Ovary (tissue), 9 donors: ENCODE data around the gene CYP4F2. TPM values are rescaled to one million over a fixed set of nuclear protein-coding genes. Genes with fewer than 3 reads are reported as not detected.
"Not testable (repeated sequence)": the region's sequence is repeated elsewhere in the genome, so short reads cannot be mapped to it uniquely, and the experiment has no call there.

Experiments used
- DNase-seq, 5 donors: peaks; one replicate each; pipeline ENCODE4 v3.0.0-alpha.2; 2019 to 2020
- H3K27ac ChIP-seq, 2 donors: fragments of 200-600 bp; one replicate each; pipeline versions ENCODE4 v1.5.1 to v1.8.0; 2019 to 2022
- H3K27me3 ChIP-seq: fragments of 200-600 bp; one replicate; pipeline ENCODE4 v1.8.0; 2022
- H3K36me3 ChIP-seq: fragments of 200-600 bp; sonication (generic); one replicate; pipeline ENCODE4 v1.5.1; 2019
- H3K4me1 ChIP-seq: one replicate; pipeline ENCODE4 v1.8.1; 2013; ENCODE audit warnings: mild to moderate bottlenecking, moderate library complexity; ENCODE audit not compliant: insufficient read depth
- H3K4me3 ChIP-seq: fragments of 200-600 bp; sonication (generic); one replicate; pipeline ENCODE4 v1.5.1; 2017
- H3K9me3 ChIP-seq, 2 donors: fragments of 200-600 bp in 1 of 2; sonication (generic) in 1 of 2; one replicate each; pipeline versions ENCODE4 v1.5.1 to v1.8.1; 2013 to 2019; ENCODE audit warnings: mild to moderate bottlenecking in 1 of 2, moderate library complexity in 1 of 2
- CTCF ChIP-seq, 3 donors: fragments of 450-650 bp in 2 of 3; fragments of 200-600 bp in 1 of 3; IDR thresholded peaks; one replicate each; pipeline versions ENCODE4 v1.5.1 to v1.8.0; 2016 to 2022; ENCODE audit warnings: antibody characterized with exemption in 3 of 3, mild to moderate bottlenecking in 1 of 3
- EP300 ChIP-seq: sonication (generic); formaldehyde crosslinking; IDR thresholded peaks from one replicate; pipeline ENCODE4 v1.6.1; 2017; ENCODE audit warnings: antibody characterized with exemption
- POLR2A ChIP-seq: fragments of 450-650 bp; IDR thresholded peaks from one replicate; pipeline ENCODE4 v1.6.1; 2017; ENCODE audit warnings: antibody characterized with exemption, mild to moderate bottlenecking, moderate library complexity
- WGBS, 3 donors: extraction: QIAGEN DNeasy Blood & Tissue Kit in 1 of 3; methylation state at CpG; one replicate each; pipeline versions ENCODE4 v1.1.5 to v1.1.7; 2013 to 2017; 5-methylcytosine and 5-hydroxymethylcytosine counted together
- intact Hi-C, 4 donors: fragments of 100-400 bp; cut with DNase I; formaldehyde crosslinking; loops; one replicate each; pipeline versions ENCODE4 v1.11.0 to v1.15.1; 2022 to 2023
- polyA plus RNA-seq, 2 donors: library from polyadenylated mRNA; stranded (reverse); fragments of 200-250 nt in 1 of 2; fragments of 350-450 nt in 1 of 2; fragmentation: Illumina TruSeq in 1 of 2; extraction: RNeasy Lipid Tissue Mini Kit (QIAGEN cat#74804) in 1 of 2; gene quantifications; one replicate each; pipeline ENCODE4 v1.2.3, GENCODE V29; 2013 to 2014
- total RNA-seq, 7 donors: library from RNA; depleted of rRNA in 2 of 7; stranded (reverse); fragments of >200 nt in 2 of 7; fragmentation: NEBNext Ultra II Directional in 3 of 7; extraction: Animal tissue kit (Norgen Biotek cat#: 25700) in 3 of 7; gene quantifications; one replicate each; pipeline versions ENCODE4 v1.1.0 to v1.2.4, GENCODE V29; 2016 to 2023
- donor health status: DM: no; HTN: no; CAD: no; lungs with moderate emphysema.
- donor health status: DM: no; HTN: no; CAD: no.
- donor health status: Bipolar disorder and iron deficiency.
- donor health status: DM: yes; HTN: yes; CAD: no.
- donor health status: DM: no; HTN: no; CAD: no.
- donor health status: DM: yes; HTN: yes; CAD: no.

Gene CYP4F2
- total and polyA plus RNA-seq, 9 donors: 0.75 to 1.1 TPM; not detected in 7

- intact Hi-C loops: no loop called here
- Histone ChIP-seq H3K36me3 (no peaks in the 10 kb centered on the region), H3K9me3 (no peaks in the 10 kb centered on the region), H3K4me3 (no peak overlapping the region), H3K27ac (no peak overlapping the region), H3K4me1 (no peaks in the 10 kb centered on the region), H3K27me3 (no peaks in the 10 kb centered on the region)
- no peak for TF ChIP-seq POLR2A
- no peak for TF ChIP-seq EP300
- no peak for TF ChIP-seq CTCF (IDR thresholded peaks at IDR 0.05)
- no peak for DNase-seq
Observed at GRCh38 chr19:15905026-15905425, 7.2 kb upstream of the CYP4F2 start.

DNA sequence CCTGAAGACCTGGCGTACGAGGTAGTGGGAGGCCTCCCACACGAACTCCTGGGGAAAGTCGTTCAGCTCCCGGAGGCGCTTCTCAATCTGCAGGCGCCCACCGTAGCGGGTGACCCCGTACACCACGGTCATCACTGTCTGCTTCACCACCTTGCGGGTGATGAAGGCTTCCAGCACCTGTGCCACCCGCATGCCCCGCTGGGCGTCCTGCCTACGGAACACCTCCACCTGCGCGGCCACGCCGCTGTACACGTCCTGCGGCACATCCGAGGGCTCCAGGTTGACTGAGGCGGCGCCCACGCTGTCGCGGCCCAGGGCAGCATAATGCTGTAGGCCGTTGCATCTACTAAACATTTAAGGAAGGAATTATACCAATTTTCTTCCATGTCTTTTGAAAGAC lies 5.0 kb upstream of the CYP4F2 start:
- H3K9me3 ChIP-seq, DNase-seq, H3K36me3 ChIP-seq, H3K4me1 ChIP-seq, H3K27ac ChIP-seq, intact Hi-C loops, H3K27me3 ChIP-seq, H3K4me3 ChIP-seq: not testable (repeated sequence)
- 88 to 91% (median 91%) methylated on average over 24 to 29 of the region's 29 CpGs for WGBS, 3 donors

DNA sequence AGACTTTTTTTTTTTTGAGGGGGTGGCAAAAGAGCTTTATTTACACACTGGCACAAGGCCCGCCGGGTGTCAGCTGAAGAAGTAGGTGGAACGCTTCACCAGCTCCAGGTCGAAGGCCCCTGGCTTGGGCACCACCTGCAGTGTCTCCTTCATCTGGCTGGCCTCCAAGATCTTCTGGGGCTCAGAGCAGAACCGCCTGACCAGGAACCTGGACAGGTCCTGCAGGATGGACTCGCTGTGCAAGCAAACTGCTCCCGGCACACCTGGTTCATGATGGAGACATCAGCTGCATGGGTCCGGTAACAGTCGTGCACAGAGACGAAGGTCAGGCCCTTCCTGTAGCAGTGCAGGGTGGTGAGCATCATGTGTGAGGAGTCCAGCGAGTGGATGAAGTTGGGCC lies 4.4 kb upstream of the CYP4F2 start:
- Histone ChIP-seq H3K4me1 (no peaks in the 10 kb centered on the region), H3K36me3 (no peaks in the 10 kb centered on the region), H3K27ac (no peak overlapping the region), H3K27me3 (no peaks in the 10 kb centered on the region), H3K9me3 (no peaks in the 10 kb centered on the region), H3K4me3 (no peak overlapping the region)
- DNase-seq: no peak
- 82 to 87% (median 84%) methylated on average over 11 of the region's 11 CpGs for WGBS, 3 donors
- TF ChIP-seq POLR2A: no peak
- TF ChIP-seq CTCF (IDR thresholded peaks at IDR 0.05): no peak
- TF ChIP-seq EP300: no peak
- intact Hi-C loops: no loop called here

- Histone ChIP-seq H3K4me3 (no peak overlapping the region), H3K9me3 (no peaks in the 10 kb centered on the region), H3K4me1 (no peaks in the 10 kb centered on the region), H3K27me3 (no peaks in the 10 kb centered on the region), H3K27ac (no peak overlapping the region), H3K36me3 (no peaks in the 10 kb centered on the region)
- no peak for DNase-seq
- intact Hi-C loops: no loop called here
- WGBS, 3 donors: 68 to 76% (median 74%) methylated on average over 11 of the region's 11 CpGs
- no peak for TF ChIP-seq CTCF (IDR thresholded peaks at IDR 0.05)
- TF ChIP-seq POLR2A: no peak
- TF ChIP-seq EP300: no peak
Observed at GRCh38 chr19:15900504-15900903, 2.6 kb upstream of the CYP4F2 start.

GRCh38 chr19:15900032-15900431 lies 2.2 kb upstream of the CYP4F2 start:
- H3K27me3 ChIP-seq, H3K27ac ChIP-seq, H3K9me3 ChIP-seq, H3K4me1 ChIP-seq, intact Hi-C loops, H3K4me3 ChIP-seq, H3K36me3 ChIP-seq, DNase-seq: not testable (repeated sequence)
- WGBS, 3 donors: 8 to 12% (median 11%) methylated on average over 14 to 15 of the region's 15 CpGs

GRCh38 chr19:15899561-15899960 lies 1.7 kb upstream of the CYP4F2 start:
- H3K9me3 ChIP-seq, H3K4me3 ChIP-seq, H3K4me1 ChIP-seq, H3K27me3 ChIP-seq, H3K27ac ChIP-seq, H3K36me3 ChIP-seq, intact Hi-C loops, DNase-seq: not testable (repeated sequence)
- 9 to 10% (median 10%) methylated on average over 22 to 30 of the region's 30 CpGs for WGBS, 3 donors
